ENCODE measurements around the gene CACNA1C. TPM values are rescaled to one million over a fixed set of nuclear protein-coding genes. Genes with fewer than 3 reads are reported as not detected.

CACNA1C gene
- total and polyA plus RNA-seq, 2 donors (not counting 1 experiment from before 2014, with no cell fraction given): 0.01 to 0.02 TPM

DNA sequence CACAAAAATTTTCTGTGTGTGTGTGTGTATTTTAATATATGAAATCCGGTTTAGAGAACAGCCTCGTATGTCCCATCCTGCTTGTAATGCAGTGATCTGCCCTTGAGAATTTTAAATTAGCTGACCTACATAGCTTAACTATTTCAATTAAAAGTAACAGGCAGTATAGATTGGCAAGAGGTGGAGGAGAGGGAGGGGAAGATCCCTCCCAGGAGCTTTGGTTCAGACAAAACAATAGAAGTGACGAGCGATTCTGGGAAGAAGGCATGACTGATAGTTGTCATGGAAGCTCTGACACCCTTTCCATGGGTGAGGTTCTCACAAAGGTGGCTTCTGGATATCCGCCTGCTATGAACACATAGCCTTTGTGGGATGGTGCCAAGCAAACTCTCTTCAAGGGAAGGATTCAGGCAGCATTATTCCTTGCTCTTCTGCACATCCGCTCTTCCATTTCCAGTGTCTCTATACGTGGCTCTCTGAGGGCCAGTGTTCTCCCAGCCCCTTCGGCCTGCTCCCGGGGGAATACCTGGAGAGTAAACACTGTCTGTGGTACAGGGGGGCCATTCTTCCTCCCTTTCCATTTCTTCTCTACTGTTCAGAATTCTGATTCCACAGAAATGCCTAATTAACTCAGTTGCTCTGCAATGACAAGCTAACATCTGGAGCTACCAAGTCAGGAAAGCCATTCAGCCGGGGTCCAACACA, 182.0 kb downstream of the CACNA1C start:
- DNase-seq (no peak), ATAC-seq (ENCODE audit: low read depth) (no peak)
- Histone ChIP-seq H4K20me1 (ENCODE audit: control insufficient read depth, insufficient read depth, low read length, poor library complexity, severe bottlenecking) (no peaks in the 10 kb centered on the region), H3K36me3 (replicated peaks in 1 of 2; ENCODE audit: control extremely low read depth in 1 of 2, control insufficient read depth in 1 of 2, extremely low read depth in 1 of 2, insufficient read depth in 2 of 2, low read length in 1 of 2) (no peaks in the 10 kb centered on the region), H3K4me1 (ENCODE audit: control insufficient read depth in 2 of 2, insufficient read depth in 2 of 2, low read length in 2 of 2) (no peaks in the 10 kb centered on the region), H2AFZ (ENCODE audit: insufficient read depth, low read depth, low read length, poor library complexity, severe bottlenecking) (no peak overlapping the region), H3K4me3 (ENCODE audit: control extremely low read depth in 1 of 5, extremely low read depth in 1 of 5, insufficient read depth in 1 of 5, low read depth in 2 of 5, low read length in 4 of 5) (no peak overlapping the region), H3K9me3 (ENCODE audit: control extremely low read depth in 1 of 3, control insufficient read depth in 2 of 3, insufficient read depth in 1 of 3, low read length in 2 of 3) (peaks cover 0 to 1% (median 0%) of the 10 kb centered on the region in 3 donors), H3K9ac (ENCODE audit: low read length) (no peak overlapping the region), H3K27ac (ENCODE audit: low read length in 2 of 2) (no peak overlapping the region), H3K27me3 (replicated peaks in 1 of 4; ENCODE audit: control extremely low read depth in 1 of 4, control insufficient read depth in 3 of 4, insufficient read depth in 4 of 4, low read length in 3 of 4) (no peaks in the 10 kb centered on the region), H3K4me2 (replicated peaks; ENCODE audit: low read depth, low read length, poor library complexity, severe bottlenecking) (no peak overlapping the region), H3K79me2 (ENCODE audit: control insufficient read depth, insufficient read depth, low read length) (no peaks in the 10 kb centered on the region)
- WGBS (ENCODE audit: insufficient coverage): 84% methylated on average over 5 of the region's 10 CpGs
- TF ChIP-seq, protein P1, sequence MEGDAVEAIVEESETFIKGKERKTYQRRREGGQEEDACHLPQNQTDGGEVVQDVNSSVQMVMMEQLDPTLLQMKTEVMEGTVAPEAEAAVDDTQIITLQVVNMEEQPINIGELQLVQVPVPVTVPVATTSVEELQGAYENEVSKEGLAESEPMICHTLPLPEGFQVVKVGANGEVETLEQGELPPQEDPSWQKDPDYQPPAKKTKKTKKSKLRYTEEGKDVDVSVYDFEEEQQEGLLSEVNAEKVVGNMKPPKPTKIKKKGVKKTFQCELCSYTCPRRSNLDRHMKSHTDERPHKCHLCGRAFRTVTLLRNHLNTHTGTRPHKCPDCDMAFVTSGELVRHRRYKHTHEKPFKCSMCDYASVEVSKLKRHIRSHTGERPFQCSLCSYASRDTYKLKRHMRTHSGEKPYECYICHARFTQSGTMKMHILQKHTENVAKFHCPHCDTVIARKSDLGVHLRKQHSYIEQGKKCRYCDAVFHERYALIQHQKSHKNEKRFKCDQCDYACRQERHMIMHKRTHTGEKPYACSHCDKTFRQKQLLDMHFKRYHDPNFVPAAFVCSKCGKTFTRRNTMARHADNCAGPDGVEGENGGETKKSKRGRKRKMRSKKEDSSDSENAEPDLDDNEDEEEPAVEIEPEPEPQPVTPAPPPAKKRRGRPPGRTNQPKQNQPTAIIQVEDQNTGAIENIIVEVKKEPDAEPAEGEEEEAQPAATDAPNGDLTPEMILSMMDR (IDR thresholded peaks at IDR 0.05): no peak
- no peak for TF ChIP-seq EZH2 (IDR thresholded peaks at IDR 0.05; ENCODE audit: borderline replicate concordance, insufficient read depth, low read depth, low read length, poor library complexity, severe bottlenecking)
- no peak overlapping the region for H3K4me3 Mint-ChIP-seq
- POLR2A ChIA-PET: no interaction called here
- peaks cover 1% of the 10 kb centered on the region for H3K4me1 Mint-ChIP-seq
- H3K9me3 Mint-ChIP-seq (ENCODE audit: insufficient read depth): no peaks in the 10 kb centered on the region
- H3K27me3 Mint-ChIP-seq: peaks cover 19% of the 10 kb centered on the region
- CTCF ChIA-PET: no interaction called here
- H3K27ac Mint-ChIP-seq: no peak overlapping the region
- intact Hi-C loops (cut with micrococcal nuclease): no loop called here

DNA sequence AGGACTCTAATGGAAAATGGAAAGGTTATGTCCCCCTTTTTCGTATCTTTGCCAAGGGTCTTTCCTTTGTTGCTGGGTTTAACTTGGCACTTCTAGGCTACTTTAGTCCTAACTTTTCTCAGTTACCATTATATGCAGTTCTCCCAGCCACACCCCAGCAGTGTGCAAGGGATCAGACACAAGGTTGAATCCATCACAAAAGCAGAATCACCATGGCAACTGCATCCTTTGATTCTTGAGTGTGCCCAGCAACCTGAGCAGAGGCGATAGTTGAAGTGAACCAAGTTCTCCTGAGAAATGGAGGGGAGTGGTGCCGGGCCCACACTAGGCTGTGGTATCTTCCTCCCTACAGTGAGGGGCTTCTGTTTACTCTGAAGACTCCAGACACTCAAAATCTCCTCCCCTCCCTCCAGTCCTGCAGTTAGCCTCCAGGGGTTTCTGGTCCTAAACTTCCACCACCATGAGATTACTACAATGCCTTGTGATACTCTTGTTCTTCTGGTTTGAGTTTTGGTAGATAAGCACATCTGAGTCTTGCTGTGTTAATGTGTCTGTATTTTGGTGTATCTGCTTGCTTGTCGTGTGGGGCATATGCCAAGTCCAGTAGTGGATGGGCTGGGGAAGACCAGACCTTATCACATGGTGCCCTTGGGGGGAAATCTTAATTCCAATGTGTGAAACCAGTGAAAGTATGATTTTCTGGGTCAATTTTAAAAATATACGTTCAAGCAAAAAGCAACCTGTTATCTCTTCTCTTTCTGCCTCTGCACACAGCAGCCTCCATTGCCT, 183.9 kb downstream of the CACNA1C start:
- H2AFZ ChIP-seq (ENCODE audit: insufficient read depth, low read depth, low read length, poor library complexity, severe bottlenecking): no peak overlapping the region
- intact Hi-C loops (cut with micrococcal nuclease): no loop called here
- peaks cover 16% of the 10 kb centered on the region for H3K27me3 Mint-ChIP-seq
- H3K27ac Mint-ChIP-seq: no peak overlapping the region
- DNase-seq: no peak
- no peak overlapping the region for H3K4me2 ChIP-seq (replicated peaks; ENCODE audit: low read depth, low read length, poor library complexity, severe bottlenecking)
- H3K36me3 ChIP-seq (replicated peaks in 1 of 2; ENCODE audit: control extremely low read depth in 1 of 2, control insufficient read depth in 1 of 2, extremely low read depth in 1 of 2, insufficient read depth in 2 of 2, low read length in 1 of 2): no peaks in the 10 kb centered on the region
- ChIA-PET CTCF (no interaction called here), POLR2A (no interaction called here)
- no peaks in the 10 kb centered on the region for H3K4me1 ChIP-seq (ENCODE audit: control insufficient read depth in 2 of 2, insufficient read depth in 2 of 2, low read length in 2 of 2)
- H3K4me1 Mint-ChIP-seq: peaks cover 4% of the 10 kb centered on the region
- no peak overlapping the region for H3K9ac ChIP-seq (ENCODE audit: low read length)
- TF ChIP-seq EZH2 (IDR thresholded peaks at IDR 0.05; ENCODE audit: borderline replicate concordance, insufficient read depth, low read depth, low read length, poor library complexity, severe bottlenecking): no peak
- TF ChIP-seq, protein P1 (IDR thresholded peaks at IDR 0.05): no peak
- no peak for ATAC-seq (ENCODE audit: low read depth)
- H3K27me3 ChIP-seq (replicated peaks in 1 of 4; ENCODE audit: control extremely low read depth in 1 of 4, control insufficient read depth in 3 of 4, insufficient read depth in 4 of 4, low read length in 3 of 4): no peaks in the 10 kb centered on the region
- H3K9me3 ChIP-seq (ENCODE audit: control extremely low read depth in 1 of 3, control insufficient read depth in 2 of 3, insufficient read depth in 1 of 3, low read length in 2 of 3): peaks cover 0 to 6% (median 0%) of the 10 kb centered on the region in 3 donors
- no peak overlapping the region for H3K27ac ChIP-seq (ENCODE audit: low read length in 2 of 2)
- 85% methylated on average over 2 of the region's 5 CpGs for WGBS (ENCODE audit: insufficient coverage)
- no peak overlapping the region for H3K4me3 ChIP-seq (ENCODE audit: control extremely low read depth in 1 of 5, extremely low read depth in 1 of 5, insufficient read depth in 1 of 5, low read depth in 2 of 5, low read length in 4 of 5)
- no peak overlapping the region for H3K4me3 Mint-ChIP-seq
- no peaks in the 10 kb centered on the region for H4K20me1 ChIP-seq (ENCODE audit: control insufficient read depth, insufficient read depth, low read length, poor library complexity, severe bottlenecking)
- no peaks in the 10 kb centered on the region for H3K9me3 Mint-ChIP-seq (ENCODE audit: insufficient read depth)
- H3K79me2 ChIP-seq (ENCODE audit: control insufficient read depth, insufficient read depth, low read length): no peaks in the 10 kb centered on the region

Measured in B cell (primary cell).